ENCODE data around the gene KRT36.

The KRT36 gene

GRCh38 chr17:41467561-41467960 lies 22.1 kb downstream of the KRT36 start:
- peaks cover 5% of the 10 kb centered on the region; the same call in 1 of the 2 replicates for H3K9me3 ChIP-seq (ENCODE audit: control insufficient read depth, insufficient read depth, low read length)
- H3K27ac ChIP-seq (ENCODE audit: low read depth, low read length), result no peak overlapping the region
- no peaks in the 10 kb centered on the region for H3K36me3 ChIP-seq (ENCODE audit: control insufficient read depth, insufficient read depth, low read length)
- H3K4me1 ChIP-seq (ENCODE audit: control insufficient read depth, insufficient read depth, low read length), result no peaks in the 10 kb centered on the region
- no peak overlapping the region for H3K4me3 ChIP-seq (ENCODE audit: low read depth, low read length)
- H3K27me3 ChIP-seq (ENCODE audit: control insufficient read depth, insufficient read depth, low read length), result no peaks in the 10 kb centered on the region
- H3K9ac ChIP-seq (ENCODE audit: low read depth, low read length), result no peak overlapping the region

DNA sequence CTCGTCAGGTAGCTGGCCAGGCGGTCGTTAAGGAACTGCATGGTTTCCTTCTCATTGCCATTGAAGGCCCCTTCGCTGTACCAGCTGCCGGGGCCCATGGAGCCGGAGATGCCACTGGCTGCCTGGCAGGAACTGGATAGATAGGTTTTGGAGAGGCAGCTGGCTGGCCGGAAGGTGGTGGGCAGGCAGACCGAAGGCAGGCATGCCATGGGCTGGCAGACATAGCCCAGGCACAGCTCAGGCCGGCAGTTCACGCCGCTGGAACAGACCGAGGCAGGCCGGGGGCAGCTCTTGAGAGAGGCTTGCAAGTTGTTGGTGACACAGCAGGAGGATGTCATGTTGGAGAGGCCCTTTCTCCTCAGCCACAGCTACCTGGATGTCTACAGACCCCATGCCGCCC lies 22.7 kb downstream of the KRT36 start, which contains the start of gene KRT32:
KRT32 (minus strand) TSS at position 399 of the 400 bp plus-strand sequence; CDS start at position 338, 61 bp downstream.
- H3K27me3 ChIP-seq (ENCODE audit: control insufficient read depth, insufficient read depth, low read length), result no peaks in the 10 kb centered on the region
- no peak within 1 kb of the TSS for H3K4me3 ChIP-seq (ENCODE audit: low read depth, low read length)
- H3K27ac ChIP-seq (ENCODE audit: low read depth, low read length), result no peak within 1 kb of the TSS
- no peaks in the 10 kb centered on the region for H3K4me1 ChIP-seq (ENCODE audit: control insufficient read depth, insufficient read depth, low read length)
- no peaks in the 10 kb centered on the region for H3K36me3 ChIP-seq (ENCODE audit: control insufficient read depth, insufficient read depth, low read length)
- peaks cover 3% of the 10 kb centered on the region; the same call in 1 of the 2 replicates for H3K9me3 ChIP-seq (ENCODE audit: control insufficient read depth, insufficient read depth, low read length)
- no peak within 1 kb of the TSS for H3K9ac ChIP-seq (ENCODE audit: low read depth, low read length)

GRCh38 chr17:41464682-41465081 lies 25.0 kb downstream of the KRT36 start:
- H3K9ac ChIP-seq (ENCODE audit: low read depth, low read length), result no peak overlapping the region
- H3K9me3 ChIP-seq (ENCODE audit: control insufficient read depth, insufficient read depth, low read length), result no peaks in the 10 kb centered on the region
- H3K27ac ChIP-seq (ENCODE audit: low read depth, low read length), result no peak overlapping the region
- no peaks in the 10 kb centered on the region for H3K4me1 ChIP-seq (ENCODE audit: control insufficient read depth, insufficient read depth, low read length)
- no peaks in the 10 kb centered on the region for H3K36me3 ChIP-seq (ENCODE audit: control insufficient read depth, insufficient read depth, low read length)
- H3K4me3 ChIP-seq (ENCODE audit: low read depth, low read length), result no peak overlapping the region
- H3K27me3 ChIP-seq (ENCODE audit: control insufficient read depth, insufficient read depth, low read length), result no peaks in the 10 kb centered on the region

- no peak overlapping the region for H3K27ac ChIP-seq (ENCODE audit: low read depth, low read length)
These were observed 25.5 kb downstream of the KRT36 start for GRCh38 chr17:41464173-41464572.

GRCh38 chr17:41463746-41464145 lies 26.0 kb downstream of the KRT36 start:
- Histone ChIP-seq H3K9ac (ENCODE audit: low read depth, low read length) (no peak overlapping the region), H3K27me3 (ENCODE audit: control insufficient read depth, insufficient read depth, low read length) (no peaks in the 10 kb centered on the region), H3K4me1 (ENCODE audit: control insufficient read depth, insufficient read depth, low read length) (no peaks in the 10 kb centered on the region), H3K36me3 (ENCODE audit: control insufficient read depth, insufficient read depth, low read length) (no peaks in the 10 kb centered on the region), H3K9me3 (ENCODE audit: control insufficient read depth, insufficient read depth, low read length) (no peaks in the 10 kb centered on the region), H3K4me3 (ENCODE audit: low read depth, low read length) (no peak overlapping the region), H3K27ac (ENCODE audit: low read depth, low read length) (no peak overlapping the region)

More at GRCh38 chr17:41464173-41464572, 25.5 kb downstream of the KRT36 start:
- no peaks in the 10 kb centered on the region for H3K27me3 ChIP-seq (ENCODE audit: control insufficient read depth, insufficient read depth, low read length)
- no peak overlapping the region for H3K9ac ChIP-seq (ENCODE audit: low read depth, low read length)
- H3K9me3 ChIP-seq (ENCODE audit: control insufficient read depth, insufficient read depth, low read length), result no peaks in the 10 kb centered on the region
- no peaks in the 10 kb centered on the region for H3K4me1 ChIP-seq (ENCODE audit: control insufficient read depth, insufficient read depth, low read length)
- H3K36me3 ChIP-seq (ENCODE audit: control insufficient read depth, insufficient read depth, low read length), result no peaks in the 10 kb centered on the region
- no peak overlapping the region for H3K4me3 ChIP-seq (ENCODE audit: low read depth, low read length)

- Histone ChIP-seq H3K27ac (ENCODE audit: low read depth, low read length) (no peak overlapping the region), H3K4me3 (ENCODE audit: low read depth, low read length) (no peak overlapping the region), H3K27me3 (ENCODE audit: control insufficient read depth, insufficient read depth, low read length) (no peaks in the 10 kb centered on the region), H3K9ac (ENCODE audit: low read depth, low read length) (no peak overlapping the region), H3K9me3 (ENCODE audit: control insufficient read depth, insufficient read depth, low read length) (no peaks in the 10 kb centered on the region), H3K4me1 (ENCODE audit: control insufficient read depth, insufficient read depth, low read length) (no peaks in the 10 kb centered on the region), H3K36me3 (ENCODE audit: control insufficient read depth, insufficient read depth, low read length) (no peaks in the 10 kb centered on the region)
These were observed 27.0 kb downstream of the KRT36 start for GRCh38 chr17:41462705-41463104.

- no peak overlapping the region for H3K9ac ChIP-seq (ENCODE audit: low read depth, low read length)
- H3K27me3 ChIP-seq (ENCODE audit: control insufficient read depth, insufficient read depth, low read length), result no peaks in the 10 kb centered on the region
- H3K9me3 ChIP-seq (ENCODE audit: control insufficient read depth, insufficient read depth, low read length), result no peaks in the 10 kb centered on the region
- no peaks in the 10 kb centered on the region for H3K36me3 ChIP-seq (ENCODE audit: control insufficient read depth, insufficient read depth, low read length)
- H3K27ac ChIP-seq (ENCODE audit: low read depth, low read length), result no peak overlapping the region
- no peaks in the 10 kb centered on the region for H3K4me1 ChIP-seq (ENCODE audit: control insufficient read depth, insufficient read depth, low read length)
- no peak overlapping the region for H3K4me3 ChIP-seq (ENCODE audit: low read depth, low read length)
These were observed 32.0 kb downstream of the KRT36 start for GRCh38 chr17:41457676-41458075.

DNA sequence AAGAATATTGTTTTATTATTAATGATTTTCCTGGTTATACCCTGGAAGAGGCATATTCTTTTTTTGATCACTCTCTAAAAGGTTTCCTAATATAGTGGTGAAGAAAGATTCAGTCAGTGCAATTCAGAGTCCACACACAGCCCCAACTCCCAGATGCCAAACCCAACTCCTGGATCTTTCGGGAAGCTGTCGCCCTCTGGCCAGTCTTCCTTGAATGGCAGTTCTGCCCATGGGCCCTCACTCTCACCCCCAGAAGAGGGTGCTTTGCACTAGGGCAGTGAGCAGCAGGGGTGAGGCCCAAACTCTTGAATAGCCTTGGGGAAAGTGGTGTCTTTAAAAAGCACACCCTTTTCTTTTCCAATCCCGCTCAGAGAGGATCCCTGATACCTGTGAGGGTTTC lies 33.5 kb downstream of the KRT36 start:
- no peak overlapping the region for H3K4me3 ChIP-seq (ENCODE audit: low read depth, low read length)
- H3K9me3 ChIP-seq (ENCODE audit: control insufficient read depth, insufficient read depth, low read length), result no peaks in the 10 kb centered on the region
- H3K36me3 ChIP-seq (ENCODE audit: control insufficient read depth, insufficient read depth, low read length), result no peaks in the 10 kb centered on the region
- no peak overlapping the region for H3K27ac ChIP-seq (ENCODE audit: low read depth, low read length)
- H3K9ac ChIP-seq (ENCODE audit: low read depth, low read length), result no peak overlapping the region
- no peaks in the 10 kb centered on the region for H3K4me1 ChIP-seq (ENCODE audit: control insufficient read depth, insufficient read depth, low read length)
- no peaks in the 10 kb centered on the region for H3K27me3 ChIP-seq (ENCODE audit: control insufficient read depth, insufficient read depth, low read length)

DNA sequence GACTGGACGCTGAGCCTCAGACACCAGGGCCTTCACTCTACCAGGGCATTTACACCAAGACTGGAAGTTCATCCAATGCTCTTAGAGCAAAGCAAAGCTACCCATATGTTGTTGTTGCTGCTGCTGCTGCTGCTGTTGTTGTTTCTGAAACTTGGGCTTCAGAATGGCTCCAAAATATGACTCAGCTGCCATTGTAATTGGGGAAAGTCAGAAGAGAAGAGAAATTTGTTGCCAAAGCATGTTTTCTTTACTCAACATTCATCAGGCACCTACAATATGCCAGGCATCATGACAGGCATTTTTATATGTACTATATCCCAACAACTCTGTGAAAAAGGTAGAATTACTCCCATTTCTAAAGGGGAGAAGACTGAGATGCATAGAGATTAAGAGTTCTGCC lies 34.5 kb downstream of the KRT36 start:
- no peaks in the 10 kb centered on the region for H3K9me3 ChIP-seq (ENCODE audit: control insufficient read depth, insufficient read depth, low read length)
- H3K27ac ChIP-seq (ENCODE audit: low read depth, low read length), result no peak overlapping the region
- H3K27me3 ChIP-seq (ENCODE audit: control insufficient read depth, insufficient read depth, low read length), result no peaks in the 10 kb centered on the region
- no peak overlapping the region for H3K4me3 ChIP-seq (ENCODE audit: low read depth, low read length)
- H3K9ac ChIP-seq (ENCODE audit: low read depth, low read length), result no peak overlapping the region
- no peaks in the 10 kb centered on the region for H3K36me3 ChIP-seq (ENCODE audit: control insufficient read depth, insufficient read depth, low read length)
- H3K4me1 ChIP-seq (ENCODE audit: control insufficient read depth, insufficient read depth, low read length), result no peaks in the 10 kb centered on the region

- Histone ChIP-seq H3K4me1 (ENCODE audit: control insufficient read depth, insufficient read depth, low read length) (no peaks in the 10 kb centered on the region), H3K36me3 (ENCODE audit: control insufficient read depth, insufficient read depth, low read length) (no peaks in the 10 kb centered on the region), H3K27ac (ENCODE audit: low read depth, low read length) (no peak overlapping the region), H3K9ac (ENCODE audit: low read depth, low read length) (no peak overlapping the region), H3K9me3 (ENCODE audit: control insufficient read depth, insufficient read depth, low read length) (no peaks in the 10 kb centered on the region), H3K27me3 (ENCODE audit: control insufficient read depth, insufficient read depth, low read length) (no peaks in the 10 kb centered on the region), H3K4me3 (ENCODE audit: low read depth, low read length) (no peak overlapping the region)
These were observed 36.6 kb downstream of the KRT36 start for GRCh38 chr17:41453066-41453465.

- H3K9me3 ChIP-seq (ENCODE audit: control insufficient read depth, insufficient read depth, low read length), result no peaks in the 10 kb centered on the region
These were observed 37.4 kb downstream of the KRT36 start for GRCh38 chr17:41452281-41452680.

More at GRCh38 chr17:41452281-41452680, 37.4 kb downstream of the KRT36 start:
- H3K4me1 ChIP-seq (ENCODE audit: control insufficient read depth, insufficient read depth, low read length), result no peaks in the 10 kb centered on the region
- H3K27ac ChIP-seq (ENCODE audit: low read depth, low read length), result no peak overlapping the region
- no peaks in the 10 kb centered on the region for H3K27me3 ChIP-seq (ENCODE audit: control insufficient read depth, insufficient read depth, low read length)
- no peak overlapping the region for H3K9ac ChIP-seq (ENCODE audit: low read depth, low read length)
- no peak overlapping the region for H3K4me3 ChIP-seq (ENCODE audit: low read depth, low read length)
- no peaks in the 10 kb centered on the region for H3K36me3 ChIP-seq (ENCODE audit: control insufficient read depth, insufficient read depth, low read length)
